Stimulated activated CD8-positive, alpha-beta memory T cell treated with anti-CD3 and anti-CD28 coated beads, Interleukin-4, amount 100 ng/mL, for 4 hours (primary cell): ENCODE data around the gene KBTBD13.
A peak's percentile ranks its signal among the peaks of the same experiment; 100 is the strongest.

Experiments
- DNase-seq, 2 donors: peaks; one replicate each; pipeline ENCODE4 v3.0.0-alpha.2; 2020; ENCODE audit warnings: low read depth in 2 of 2, low spot score in 1 of 2

The KBTBD13 gene

DNA sequence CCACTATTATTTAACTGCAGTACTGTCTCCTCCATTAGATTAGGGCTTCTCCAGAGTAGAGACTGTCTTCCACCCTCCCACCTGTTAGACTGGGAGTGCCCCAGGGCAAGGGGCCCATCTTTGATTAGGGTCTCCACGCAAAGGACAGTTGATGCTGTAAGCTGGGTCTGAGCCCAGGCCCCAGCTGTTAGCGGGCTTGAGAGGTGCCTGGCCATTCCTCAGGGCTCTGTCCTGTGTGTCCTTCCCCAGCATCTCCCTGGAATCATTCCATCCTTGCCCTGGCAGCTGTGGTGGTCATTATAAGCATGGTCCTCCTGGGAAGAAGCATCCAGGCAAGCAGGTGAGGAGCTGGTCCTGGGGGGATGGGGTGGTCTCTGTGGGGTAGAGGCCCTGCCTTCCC, 25.3 kb upstream of the KBTBD13 start:
- DNase-seq: no peak

DNA sequence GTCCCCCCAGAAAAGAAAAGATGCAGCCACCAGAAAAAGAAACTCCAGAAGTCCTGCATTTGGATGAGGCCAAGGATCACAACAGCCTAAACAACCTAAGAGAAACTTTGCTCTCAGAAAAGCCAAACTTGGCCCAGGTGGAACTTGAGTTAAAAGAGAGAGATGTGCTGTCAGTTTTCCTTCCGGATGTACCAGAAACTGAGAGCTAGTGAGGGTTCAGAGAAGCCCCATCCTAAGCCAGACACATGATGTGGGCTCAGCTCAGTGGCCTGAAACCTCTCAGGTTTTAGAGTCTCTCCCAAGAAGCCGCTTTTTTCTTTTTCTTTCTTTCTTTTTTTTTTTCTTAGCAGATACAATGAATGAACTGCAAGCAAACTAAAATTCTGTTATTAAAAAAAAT, 23.6 kb upstream of the KBTBD13 start:
- no peak for DNase-seq

DNA sequence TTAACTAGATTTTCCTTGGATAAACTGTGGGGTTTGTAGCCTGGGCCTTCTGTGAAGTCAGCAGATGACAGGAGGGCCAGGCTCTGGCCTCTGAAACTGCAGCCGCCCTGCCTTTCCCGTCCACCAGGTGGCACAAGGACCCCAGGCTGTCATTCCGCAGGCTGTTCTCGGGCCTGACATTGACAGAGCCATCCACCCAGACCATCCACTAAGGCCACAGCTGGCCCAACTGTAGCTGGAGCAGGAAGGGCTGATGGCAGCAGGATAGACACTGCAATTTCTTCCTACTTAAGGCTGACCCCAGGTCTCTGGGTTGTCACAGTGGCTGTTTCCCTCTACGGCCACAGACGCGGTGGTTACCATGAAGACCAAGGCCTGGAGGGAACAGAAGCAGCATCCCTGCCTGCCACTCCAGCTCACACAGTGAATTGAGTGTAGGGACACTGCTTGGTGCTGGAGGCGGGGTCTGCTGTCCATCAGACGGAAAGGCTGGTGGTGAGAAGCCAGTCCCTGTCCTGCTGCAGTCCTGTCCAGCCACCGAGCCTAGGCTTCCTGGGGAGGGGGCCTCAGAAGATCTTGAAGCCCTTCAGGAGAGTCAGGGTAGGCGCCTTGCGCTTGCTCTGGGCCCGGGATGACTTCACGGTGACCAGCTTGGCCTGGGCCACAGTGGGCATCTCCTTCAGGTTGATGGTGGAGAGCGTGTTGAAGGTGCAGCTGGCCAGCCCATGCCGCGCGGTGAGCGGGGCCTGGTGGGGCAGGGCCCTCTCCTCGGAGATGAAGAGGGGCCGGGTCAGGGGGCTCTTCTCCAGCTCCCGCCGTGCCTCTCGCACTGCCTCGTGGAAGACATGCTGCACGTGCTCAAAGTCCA, 22.0 kb upstream of the KBTBD13 start:
- peak; percentile 8 to 10 for DNase-seq

DNA sequence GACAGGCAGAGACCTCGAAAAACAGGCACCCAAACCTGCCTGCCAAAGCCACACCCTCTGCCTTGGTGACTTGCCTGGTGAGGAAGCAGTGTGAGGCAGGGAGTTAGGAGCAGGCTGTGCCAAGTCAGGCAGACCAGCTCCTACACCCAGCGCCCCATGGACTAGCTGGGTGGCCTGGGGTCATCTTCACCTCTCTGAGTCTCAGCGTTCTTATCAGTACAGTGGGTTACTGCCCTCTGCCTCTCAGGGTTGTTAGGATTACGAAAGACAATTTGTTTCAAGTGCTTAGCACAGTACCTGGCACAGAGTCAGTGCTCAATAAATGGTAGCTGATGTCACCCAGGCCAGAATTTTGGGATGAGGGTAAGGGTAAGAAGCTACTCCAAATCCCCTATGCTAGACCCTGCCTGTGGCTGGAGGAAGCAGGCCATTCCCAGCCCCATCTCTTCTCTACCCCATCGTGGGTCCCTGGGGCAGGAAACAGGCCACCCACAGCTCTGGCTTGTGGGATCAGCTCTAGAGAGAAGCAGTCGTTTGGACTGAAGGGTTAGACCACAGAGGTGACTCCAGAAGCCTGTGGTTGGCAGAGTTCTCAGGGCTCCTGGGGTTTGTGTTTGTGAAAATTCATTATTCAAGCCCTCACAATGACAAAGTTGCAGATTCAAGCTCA, 21.2 kb upstream of the KBTBD13 start:
- no peak for DNase-seq

DNA sequence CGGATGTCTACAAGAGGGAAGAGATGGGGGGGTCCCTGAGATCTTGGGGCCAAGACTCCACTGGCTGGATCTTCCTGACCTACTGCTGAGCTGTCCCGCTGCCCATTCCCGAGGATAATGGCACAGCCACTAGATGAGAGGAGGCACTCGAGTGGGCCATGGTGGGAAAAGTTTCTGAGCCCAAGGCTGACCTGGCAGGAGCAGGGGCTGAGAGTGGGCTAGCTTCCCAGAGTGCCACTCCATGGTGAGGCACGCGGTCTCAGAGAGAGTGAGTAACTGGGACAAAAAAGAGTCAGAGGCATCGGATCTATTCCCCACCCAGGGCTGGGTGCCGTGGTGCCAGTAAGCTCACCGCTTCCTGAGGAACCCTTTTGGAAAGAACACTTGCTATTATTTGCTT, 20.4 kb upstream of the KBTBD13 start:
- no peak for DNase-seq

DNA sequence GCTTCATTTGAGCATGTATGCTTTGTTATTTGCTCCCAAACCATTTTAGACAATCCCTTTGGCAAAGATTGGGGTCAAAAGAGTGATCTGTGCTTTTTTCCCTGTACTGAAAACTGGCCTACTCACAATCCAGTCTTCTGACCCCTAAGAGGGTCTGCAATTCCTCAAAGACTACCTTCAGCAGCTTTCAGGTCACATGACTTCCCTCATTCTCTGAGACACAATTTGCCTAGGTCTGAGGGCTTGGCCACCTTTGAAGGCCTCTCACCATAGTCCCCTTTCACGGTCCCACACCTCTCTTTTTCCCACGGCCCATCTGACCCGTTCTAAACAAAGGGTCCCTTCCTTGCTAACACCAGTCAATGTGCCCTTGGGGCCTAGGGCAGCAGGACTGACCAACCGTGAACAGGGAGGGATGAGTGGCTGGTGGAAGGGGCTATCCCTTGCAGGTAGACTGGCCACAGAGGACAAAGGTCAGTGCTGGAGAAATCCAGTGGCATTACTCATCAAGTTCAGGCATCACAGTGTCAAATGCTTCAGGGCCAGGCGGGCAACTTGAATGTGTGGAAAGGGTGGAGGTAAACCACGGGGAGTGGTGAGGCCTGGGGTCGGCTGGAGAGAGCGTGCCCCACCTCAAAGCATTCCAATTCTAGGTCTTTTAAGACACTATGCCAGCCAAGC, 19.5 kb upstream of the KBTBD13 start:
- no peak for DNase-seq

DNA sequence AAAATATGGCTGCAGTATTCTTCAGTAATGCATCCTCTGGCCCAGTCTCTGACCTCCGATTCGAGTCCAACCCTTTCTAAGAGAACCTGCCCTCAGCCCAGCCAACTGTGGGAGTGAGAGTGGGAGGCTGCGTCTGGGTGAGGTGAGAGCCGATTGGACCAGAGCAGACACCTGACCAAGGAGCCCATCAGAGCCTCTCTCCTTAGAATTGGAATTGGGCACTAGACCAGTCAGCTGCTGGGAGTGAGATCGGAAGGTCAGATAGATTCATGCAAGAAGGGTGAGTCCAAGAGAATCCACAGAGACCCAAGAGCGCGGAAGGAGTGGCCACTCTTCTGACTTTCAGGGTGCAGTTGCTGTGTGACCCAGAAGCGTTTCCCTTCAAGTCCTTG, 19.0 kb upstream of the KBTBD13 start:
- DNase-seq: no peak

DNA sequence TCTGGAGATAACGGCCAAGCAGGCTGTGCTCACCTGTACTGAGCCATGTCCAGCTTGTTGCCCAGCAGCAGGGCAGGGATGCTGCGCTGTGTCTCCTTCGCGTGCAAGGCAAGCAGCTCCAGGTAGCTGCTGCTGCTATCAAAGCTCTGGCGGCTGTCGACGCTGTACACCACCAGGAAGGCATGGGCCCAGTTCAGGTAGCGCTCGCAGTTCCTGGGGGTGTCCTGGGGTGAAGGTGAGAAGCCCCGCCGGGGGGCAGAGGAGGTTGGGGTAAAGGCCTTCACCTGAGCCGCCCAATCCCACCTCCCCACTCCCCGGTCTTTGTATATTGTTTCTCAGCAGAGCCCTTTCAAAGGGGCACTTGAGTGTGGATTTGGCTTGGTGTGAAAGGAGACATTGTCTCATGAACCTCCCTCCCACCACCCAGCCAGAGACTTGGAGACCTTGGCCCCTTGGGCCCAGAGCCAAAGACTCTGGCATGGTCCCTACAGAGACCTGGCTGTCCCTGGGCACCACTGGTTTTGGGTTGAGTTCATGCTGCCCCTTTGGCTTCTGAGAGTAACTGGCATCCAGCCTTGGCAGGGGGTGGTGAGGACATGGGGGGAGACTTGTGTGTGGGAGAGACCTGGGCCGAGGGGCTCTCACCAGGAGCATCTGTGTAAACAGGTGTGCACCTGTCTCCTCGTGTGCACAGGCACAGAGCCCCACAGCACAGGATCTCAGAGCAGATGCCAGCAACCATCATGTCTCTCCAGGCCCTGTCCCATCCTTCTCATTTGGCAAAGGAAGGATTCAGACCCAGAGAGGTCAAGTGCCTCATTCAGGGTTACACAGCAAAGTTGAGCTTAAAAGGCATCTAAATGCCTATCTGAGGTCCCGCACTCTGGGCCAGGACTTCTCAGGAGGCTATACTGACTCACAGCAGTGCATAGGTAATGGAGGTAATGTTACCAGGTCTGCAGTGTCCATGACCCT, 17.9 kb upstream of the KBTBD13 start:
- DNase-seq: no peak

DNA sequence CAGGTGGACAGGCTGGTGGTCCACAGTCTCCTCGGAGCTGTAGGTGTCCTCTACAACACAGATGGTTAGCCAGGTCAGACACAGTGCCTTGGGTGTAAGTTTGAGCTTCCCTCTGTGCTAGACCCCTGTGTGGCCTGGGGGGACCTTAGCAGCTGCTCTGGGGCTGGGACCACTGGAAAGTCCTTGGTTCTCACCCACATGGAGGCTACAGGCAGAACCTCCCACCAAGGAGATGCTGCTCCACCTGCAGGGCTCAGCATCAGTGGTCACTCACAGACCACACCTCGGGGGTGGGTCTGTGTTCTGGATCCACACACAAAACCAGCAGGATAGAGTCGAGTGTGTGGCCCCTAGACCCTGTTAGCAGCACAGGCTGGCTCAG, 17.2 kb upstream of the KBTBD13 start:
- DNase-seq: no peak

DNA sequence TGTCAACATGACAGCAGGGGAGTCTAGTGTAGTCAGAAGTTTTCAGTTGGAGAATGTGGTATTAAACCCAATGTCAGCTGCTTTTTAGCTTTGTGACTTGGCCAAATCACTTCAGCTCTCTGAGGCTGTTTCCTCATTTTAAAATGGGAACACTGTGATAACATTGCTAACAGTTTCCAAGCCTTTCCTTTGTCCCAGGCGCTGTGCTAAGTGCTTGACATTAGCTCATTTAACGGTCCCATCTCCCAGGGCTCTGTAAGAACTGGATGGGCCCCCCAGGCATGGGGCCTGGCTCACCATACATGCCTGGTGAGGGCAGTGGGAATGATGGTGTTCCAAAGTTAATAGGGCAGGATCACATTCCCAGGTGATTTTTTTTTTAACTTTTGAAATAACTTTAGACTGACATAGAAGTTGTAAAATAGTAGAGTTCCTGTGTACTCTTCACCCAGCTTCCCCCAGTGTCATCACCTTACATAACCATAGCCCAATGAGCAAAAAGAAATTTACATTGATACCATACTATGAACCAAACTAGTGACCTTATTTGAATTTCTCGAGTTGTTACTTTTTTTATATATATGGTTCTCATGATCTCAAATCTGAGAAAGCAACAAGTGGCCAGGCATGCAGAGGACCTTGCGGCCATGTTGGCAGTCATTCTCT, 16.5 kb upstream of the KBTBD13 start:
- DNase-seq: no peak

DNA sequence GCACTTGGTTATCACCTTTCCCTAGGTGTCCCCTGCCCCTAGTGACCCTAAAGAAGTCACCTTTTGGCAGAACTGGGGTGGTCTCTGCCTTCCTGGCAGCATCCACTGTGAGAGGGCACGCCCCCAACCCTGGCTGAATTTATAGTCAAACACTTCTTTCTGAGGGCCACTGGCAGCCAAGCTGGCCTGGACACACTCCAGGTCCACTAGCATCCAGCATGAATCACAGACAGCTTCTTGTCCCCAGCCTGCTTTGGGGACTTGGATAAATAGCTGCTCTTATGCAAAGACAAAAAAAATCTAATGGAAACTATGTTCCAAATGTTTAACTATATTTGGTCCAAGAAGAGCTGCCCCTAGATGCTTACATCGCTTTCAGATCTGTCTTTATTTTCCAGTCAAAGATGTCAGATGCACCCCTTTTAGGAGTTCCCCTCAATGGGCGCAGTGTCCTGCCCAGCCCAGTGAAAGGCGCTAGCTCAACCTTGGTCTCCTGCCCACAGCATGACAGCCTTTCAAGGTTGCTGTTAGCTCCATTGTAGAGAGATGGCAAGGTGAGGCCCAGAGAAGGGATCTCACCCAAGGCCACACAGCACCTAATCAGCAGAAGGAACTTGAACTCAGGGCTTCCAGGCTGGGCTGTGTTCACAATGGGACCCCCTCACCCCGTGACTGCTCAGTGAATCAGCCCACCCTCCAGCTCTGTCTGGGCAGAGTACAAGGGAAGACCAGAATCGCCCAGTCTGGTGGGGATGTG, 15.7 kb upstream of the KBTBD13 start:
- DNase-seq: no peak

DNA sequence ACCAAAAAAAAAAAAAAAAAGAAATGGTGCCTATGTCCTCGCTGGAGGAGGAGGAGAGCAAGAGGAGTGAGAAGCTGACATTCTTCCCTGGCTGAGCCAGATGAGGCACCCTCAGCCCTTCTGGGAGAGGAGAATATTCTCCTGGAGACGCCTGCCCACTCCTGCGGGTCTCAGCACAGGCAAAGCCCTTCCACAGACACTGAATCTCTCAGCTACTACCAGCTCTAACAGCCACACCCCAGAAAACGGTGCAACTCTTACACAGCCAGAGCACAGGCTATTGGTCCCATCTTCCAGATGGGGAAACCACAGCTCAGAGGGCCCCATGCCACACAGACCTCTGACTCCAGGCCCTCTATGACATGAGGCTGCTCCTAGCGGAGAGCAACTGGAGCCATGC, 14.5 kb upstream of the KBTBD13 start:
- DNase-seq: no peak

DNA sequence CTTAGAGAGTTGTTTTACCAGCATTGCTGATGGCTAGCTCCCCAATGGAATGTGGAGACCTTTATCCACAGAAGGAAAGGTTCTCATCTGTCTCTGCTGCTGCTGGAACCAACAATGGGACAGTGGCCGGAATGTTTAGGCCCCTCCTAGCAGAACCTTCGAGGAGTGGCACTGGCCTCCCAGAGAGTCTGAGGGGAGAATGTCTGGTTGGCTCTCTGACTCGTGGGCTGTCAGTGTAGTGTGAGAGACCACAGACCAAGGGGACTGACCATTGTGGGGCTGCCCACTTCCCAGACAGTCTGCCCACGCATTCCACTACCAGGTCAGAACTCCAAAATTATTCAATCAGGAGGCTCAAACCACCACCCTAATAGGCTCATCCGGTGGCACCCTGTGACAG, 13.8 kb upstream of the KBTBD13 start:
- no peak for DNase-seq

DNA sequence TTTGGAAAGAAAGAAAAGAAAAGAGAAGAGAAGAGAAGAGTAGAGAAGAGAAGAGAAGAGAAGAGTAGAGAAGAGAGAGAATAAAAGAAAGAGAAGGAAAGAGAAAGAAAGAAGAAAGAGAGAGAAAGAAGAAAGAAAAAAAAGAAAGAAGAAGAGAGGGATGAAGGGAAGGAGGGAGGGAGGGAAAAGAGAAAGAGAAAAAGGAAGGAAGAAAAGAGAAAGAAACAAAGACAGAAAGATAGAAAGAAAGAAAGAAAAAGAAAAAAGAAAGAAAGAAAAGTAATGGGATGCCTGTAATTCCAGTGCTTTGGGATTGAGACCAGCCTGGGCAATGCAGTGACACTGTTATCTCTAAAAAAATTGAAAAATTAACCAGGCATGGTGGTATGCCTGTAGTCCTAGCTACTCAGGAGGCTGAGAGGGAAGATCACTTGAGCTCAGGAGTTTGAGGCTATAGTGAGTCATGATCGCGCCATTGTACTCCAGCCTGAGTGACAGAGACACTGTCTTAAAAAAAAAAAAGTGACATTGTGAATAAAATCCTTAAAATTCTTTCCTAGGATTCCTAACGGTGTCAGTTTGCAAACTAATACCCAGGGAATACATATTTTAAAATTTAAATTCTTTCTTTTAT, 10.4 kb upstream of the KBTBD13 start:
- DNase-seq: no peak

DNA sequence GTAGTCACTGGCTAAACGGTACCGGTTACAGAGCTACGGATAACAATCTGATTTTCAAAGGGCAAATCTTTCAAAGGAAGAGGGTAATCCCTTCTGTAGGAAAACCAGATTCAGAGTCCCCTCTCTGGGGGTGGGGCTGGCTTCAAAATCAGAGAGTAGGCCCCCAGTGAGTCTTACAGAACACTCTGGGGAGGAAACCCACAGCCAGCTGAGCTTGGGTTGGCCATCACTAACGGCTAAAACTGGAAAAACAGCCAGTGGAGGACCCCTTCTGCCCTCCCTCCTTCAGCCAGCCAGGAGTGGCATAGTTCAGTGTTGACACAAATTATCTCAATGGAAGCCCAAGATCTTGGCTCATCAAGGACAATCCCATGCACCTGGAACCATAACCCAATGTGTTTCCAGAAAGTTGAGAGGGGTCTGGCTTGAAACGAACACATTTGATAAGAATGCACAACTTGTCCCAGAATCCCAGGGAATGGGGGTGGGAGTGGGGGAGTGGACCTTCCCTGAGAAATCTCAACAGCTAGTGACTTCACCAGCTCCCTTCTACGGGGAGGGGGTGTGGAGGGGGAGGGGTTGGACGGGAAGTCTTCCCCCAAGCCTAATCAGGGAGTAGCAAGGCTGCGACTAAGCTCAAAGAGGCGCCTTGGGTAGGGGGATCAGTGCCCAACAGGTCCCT, 9.8 kb upstream of the KBTBD13 start:
- DNase-seq: no peak

DNA sequence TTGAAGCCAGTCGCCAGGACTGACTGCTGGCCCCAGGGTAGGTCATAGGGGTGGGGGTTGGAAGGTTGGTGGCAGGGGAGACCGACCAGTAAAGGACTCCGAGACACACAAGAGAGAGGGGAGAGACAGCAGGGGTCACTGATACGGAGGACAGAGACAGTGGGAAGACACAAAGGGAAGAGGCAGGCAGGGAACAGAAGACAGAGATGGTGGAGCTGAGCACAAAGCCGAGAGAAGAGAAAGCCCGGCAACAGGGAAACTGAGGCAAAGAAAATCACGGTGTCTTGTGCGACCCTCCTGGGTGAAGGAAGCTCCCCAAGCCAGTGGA, 9.3 kb upstream of the KBTBD13 start:
- DNase-seq: no peak

DNA sequence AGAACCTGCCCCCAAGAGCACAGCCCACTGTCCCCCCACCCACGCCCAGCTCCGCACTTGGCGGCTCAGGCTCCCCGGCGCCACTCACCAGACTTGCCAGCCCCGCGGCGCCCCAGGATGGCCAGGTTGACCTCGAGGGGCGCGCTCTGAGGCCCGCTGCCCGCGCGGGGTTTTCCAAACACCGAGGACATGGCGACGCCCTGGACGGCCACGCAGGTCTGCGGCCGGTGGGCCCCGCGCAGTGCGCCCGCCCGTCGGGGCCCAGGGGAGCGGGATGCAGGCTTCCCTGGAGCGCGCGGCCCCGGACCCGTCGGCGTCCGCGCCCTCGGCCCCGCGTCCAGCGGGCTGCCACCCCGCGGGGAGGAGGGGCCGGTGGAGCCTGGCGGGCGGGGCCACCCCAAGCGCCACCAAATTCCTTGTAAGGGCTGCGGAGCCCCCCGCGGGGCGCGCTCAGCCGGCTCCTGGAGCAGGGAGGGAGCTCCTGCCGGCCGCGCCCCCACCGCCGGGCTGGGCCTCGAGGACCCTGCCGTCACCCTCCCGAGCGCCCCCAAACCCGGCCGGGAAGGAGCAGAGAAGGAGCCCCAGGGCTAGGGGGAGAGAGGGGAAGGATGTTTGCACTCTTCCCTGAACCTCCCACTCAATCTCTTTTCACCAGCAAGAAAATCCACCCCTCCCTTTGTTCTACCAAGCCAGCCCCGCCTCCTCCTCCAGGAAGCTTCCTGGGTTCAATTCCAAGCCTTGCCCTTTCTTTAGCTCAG, 8.7 kb upstream of the KBTBD13 start, which contains the start of gene RASL12:
TSS of gene RASL12 (minus strand) at position 347 of the 758 bp plus-strand sequence. CDS start at position 191, 156 bp downstream.
- DNase-seq: no peak

DNA sequence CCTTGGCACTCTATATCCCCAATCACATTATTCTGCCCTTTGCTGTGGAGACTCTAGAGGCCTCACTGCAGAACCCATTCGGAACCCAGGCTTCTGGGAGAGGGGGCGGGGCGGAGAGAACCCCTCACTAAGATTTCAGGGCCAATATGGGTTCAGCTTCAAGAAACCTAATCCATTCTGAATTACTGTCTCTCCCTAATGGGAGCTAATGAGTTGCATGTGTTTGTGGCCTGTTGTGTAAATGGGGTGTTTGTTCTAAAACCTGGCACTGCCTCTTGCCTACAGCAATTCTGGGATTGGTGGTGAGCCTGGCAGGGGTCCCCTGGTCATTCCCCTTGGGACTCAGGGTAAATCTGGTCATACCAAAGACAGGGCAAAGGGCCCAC, 8.2 kb upstream of the KBTBD13 start:
- DNase-seq: no peak
